K562 (cell line): Measurements from ENCODE around the gene NR5A1. TPM values are rescaled to one million over a fixed set of nuclear protein-coding genes. Genes with fewer than 3 reads are reported as not detected.

ENCODE experiments used
- BRF1 ChIP-seq: IDR thresholded peaks from 3 replicates; pipeline ENCODE4 v1.6.1; 2011; ENCODE audit warnings: borderline replicate concordance, mild to moderate bottlenecking; ENCODE audit not compliant: insufficient read length; ENCODE audit errors: extremely low read depth
- CBFA2T3 ChIP-seq: fragments of 450-650 bp; IDR thresholded peaks from 2 replicates; pipeline ENCODE4 v1.6.1; 2017
- CTBP1 ChIP-seq: fragments of 450-650 bp; IDR thresholded peaks from 2 replicates; pipeline ENCODE4 v1.6.1; 2016; ENCODE audit warnings: borderline replicate concordance
- CXXC5 ChIP-seq: fragments of 250-450 bp; sonication (Bioruptor Pico); IDR thresholded peaks from 2 replicates; pipeline ENCODE4 v1.8.0; 2022; ENCODE audit warnings: inconsistent platforms, mild to moderate bottlenecking, moderate library complexity
- ESRRA ChIP-seq: fragments of 450-650 bp; IDR thresholded peaks from 2 replicates; pipeline ENCODE4 v1.6.1; 2014; ENCODE audit warnings: low read depth, mild to moderate bottlenecking, moderate library complexity, borderline replicate concordance
- JUNB ChIP-seq: fragments of 450-650 bp; formaldehyde crosslinking; conservative IDR thresholded peaks from 2 replicates; pipeline ENCODE4 v1.4.0; 2020; ENCODE audit warnings: mild to moderate bottlenecking
- KAT7 ChIP-seq: sonication (generic); formaldehyde crosslinking; IDR thresholded peaks from 2 replicates; pipeline ENCODE4 v1.8.0; 2022; ENCODE audit warnings: missing genetic modification reagents, mild to moderate bottlenecking, borderline replicate concordance
- KDM4B ChIP-seq, 2 experiments: fragments of 450-650 bp in 1 of 2; sonication (generic) in 1 of 2; IDR thresholded peaks; 2 replicates each; pipeline ENCODE4 v1.6.1; 2016 to 2017; ENCODE audit warnings: borderline replicate concordance in 2 of 2, antibody characterized with exemption in 1 of 2, low read depth in 1 of 2, mild to moderate bottlenecking in 1 of 2
- LARP7 ChIP-seq: fragments of 450-650 bp; IDR thresholded peaks from 2 replicates; pipeline ENCODE4 v1.6.1; 2016
- RCOR1 ChIP-seq, 2 experiments: IDR thresholded peaks; 2 replicates each; pipeline ENCODE4 v1.6.1; 2012; ENCODE audit warnings: low read depth in 2 of 2, low read length in 2 of 2, borderline replicate concordance in 1 of 2, improper control_type of control experiment in 1 of 2
- U2AF1 ChIP-seq: fragments of 200-400 bp; formaldehyde crosslinking; optimal IDR thresholded peaks from 2 replicates; pipeline ENCODE3; 2017; ENCODE audit warnings: mild to moderate bottlenecking, low read depth, low read length, moderate library complexity
- ZNF175 ChIP-seq: fragments of 200-800 bp; sonication (Bioruptor generic); IDR thresholded peaks from 2 replicates; pipeline ENCODE4 v1.6.1; 2016; ENCODE audit warnings: low read depth, mild to moderate bottlenecking, missing genetic modification characterization, missing compliant biosample characterization
- ZSCAN32 ChIP-seq: fragments of 450-650 bp; formaldehyde crosslinking; IDR thresholded peaks from 2 replicates; pipeline ENCODE4 v1.4.0; 2020; ENCODE audit warnings: mild to moderate bottlenecking, moderate library complexity
- polyA plus RNA-seq, 8 experiments: library from polyadenylated mRNA; depleted of rRNA in 4 of 8; stranded (reverse) in 5 of 8; unstranded in 3 of 8; fragments of >200 nt; fragmentation: Nextera tagmentation in 2 of 8; fragmentation: Illumina TruSeq in 1 of 8; extraction: Ambion mirVana in 2 of 8; extraction: Trizol in 1 of 8; gene quantifications; 2 replicates each; pipeline versions ENCODE4 v1.2.1 to v1.2.3, GENCODE V29; 2011 to 2014; ENCODE audit warnings: inconsistent platforms in 1 of 8, missing spikeins in 1 of 8
- total RNA-seq, 7 experiments: library from RNA; depleted of rRNA in 6 of 7; stranded (reverse); fragments of >200 nt in 6 of 7; fragmentation: Illumina TruSeq in 2 of 7; extraction: Trizol in 2 of 7; gene quantifications; 2 replicates each; pipeline versions ENCODE4 v1.2.1 to v1.2.3, GENCODE V29; 2011 to 2021; ENCODE audit warnings: low replicate concordance in 1 of 7
- TF ChIP-seq, protein P1 (sequence below): fragments of 200-800 bp; sonication (Bioruptor generic); IDR thresholded peaks from 2 replicates; pipeline ENCODE4 v1.6.1; 2016; ENCODE audit warnings: missing genetic modification characterization, missing compliant biosample characterization
- TF ChIP-seq, protein P2 (sequence below): fragments of 450-650 bp; IDR thresholded peaks from 2 replicates; pipeline ENCODE4 v1.6.1; 2014; ENCODE audit warnings: low read depth, mild to moderate bottlenecking, moderate library complexity, borderline replicate concordance
- TF ChIP-seq, protein P3 (sequence below): sonication (generic); formaldehyde crosslinking; IDR thresholded peaks from 2 replicates; pipeline ENCODE4 v1.8.1; 2023; ENCODE audit warnings: mild to moderate bottlenecking, missing genetic modification reagents, moderate library complexity

Gene NR5A1
- total and polyA plus RNA-seq, 9 of the 15 experiments (the other 6 are each of a cell fraction or from before 2014, with no cell fraction given): 0.11 to 0.32 (median 0.20) TPM; not detected in 6

DNA sequence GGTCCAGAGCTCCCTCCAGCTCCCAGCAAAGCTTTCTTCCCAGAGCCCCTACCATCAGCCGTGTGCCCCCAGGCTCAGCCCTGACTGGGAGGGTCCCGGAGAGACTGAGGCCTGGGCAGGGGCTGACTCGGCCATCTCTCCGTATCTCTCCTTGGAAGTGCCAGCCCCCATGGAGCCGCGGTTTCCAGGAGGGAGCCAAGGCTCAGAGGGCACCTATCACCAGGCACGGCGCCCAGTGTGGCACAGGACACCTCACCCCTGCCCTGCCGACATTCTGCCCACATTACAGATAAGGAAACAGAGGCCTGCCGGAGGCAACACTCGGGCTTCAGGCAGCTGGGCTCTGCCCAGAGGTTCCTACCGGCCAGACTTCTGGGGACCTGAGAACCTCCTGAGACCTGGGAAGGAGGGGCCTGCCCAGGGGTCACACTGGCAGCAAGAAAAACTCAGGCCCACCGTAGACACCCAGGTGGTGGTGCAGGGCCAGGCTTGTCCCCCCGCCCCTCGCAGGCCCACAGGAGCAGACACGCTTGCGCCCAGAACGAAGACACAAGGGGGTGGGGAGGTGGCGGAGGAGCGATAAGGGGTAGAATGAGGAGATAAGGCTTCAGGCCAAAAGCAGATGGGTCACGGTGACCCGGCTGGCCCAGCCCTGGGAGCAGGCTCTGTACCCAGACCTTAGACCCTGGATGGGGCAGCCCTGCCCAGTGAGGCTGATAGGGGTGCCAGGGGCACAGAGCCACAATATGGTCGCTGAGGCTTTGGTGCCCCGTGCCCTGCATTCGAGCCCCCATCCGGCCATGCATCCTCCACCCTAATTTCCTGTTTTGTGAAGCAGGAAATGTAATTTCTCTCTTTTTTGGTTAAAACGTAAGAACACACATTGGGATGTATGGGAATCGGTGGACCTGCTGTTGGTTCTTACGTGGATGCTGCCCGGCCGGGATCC, 11.8 kb downstream of the NR5A1 start (continued):
- TF ChIP-seq, protein P1, sequence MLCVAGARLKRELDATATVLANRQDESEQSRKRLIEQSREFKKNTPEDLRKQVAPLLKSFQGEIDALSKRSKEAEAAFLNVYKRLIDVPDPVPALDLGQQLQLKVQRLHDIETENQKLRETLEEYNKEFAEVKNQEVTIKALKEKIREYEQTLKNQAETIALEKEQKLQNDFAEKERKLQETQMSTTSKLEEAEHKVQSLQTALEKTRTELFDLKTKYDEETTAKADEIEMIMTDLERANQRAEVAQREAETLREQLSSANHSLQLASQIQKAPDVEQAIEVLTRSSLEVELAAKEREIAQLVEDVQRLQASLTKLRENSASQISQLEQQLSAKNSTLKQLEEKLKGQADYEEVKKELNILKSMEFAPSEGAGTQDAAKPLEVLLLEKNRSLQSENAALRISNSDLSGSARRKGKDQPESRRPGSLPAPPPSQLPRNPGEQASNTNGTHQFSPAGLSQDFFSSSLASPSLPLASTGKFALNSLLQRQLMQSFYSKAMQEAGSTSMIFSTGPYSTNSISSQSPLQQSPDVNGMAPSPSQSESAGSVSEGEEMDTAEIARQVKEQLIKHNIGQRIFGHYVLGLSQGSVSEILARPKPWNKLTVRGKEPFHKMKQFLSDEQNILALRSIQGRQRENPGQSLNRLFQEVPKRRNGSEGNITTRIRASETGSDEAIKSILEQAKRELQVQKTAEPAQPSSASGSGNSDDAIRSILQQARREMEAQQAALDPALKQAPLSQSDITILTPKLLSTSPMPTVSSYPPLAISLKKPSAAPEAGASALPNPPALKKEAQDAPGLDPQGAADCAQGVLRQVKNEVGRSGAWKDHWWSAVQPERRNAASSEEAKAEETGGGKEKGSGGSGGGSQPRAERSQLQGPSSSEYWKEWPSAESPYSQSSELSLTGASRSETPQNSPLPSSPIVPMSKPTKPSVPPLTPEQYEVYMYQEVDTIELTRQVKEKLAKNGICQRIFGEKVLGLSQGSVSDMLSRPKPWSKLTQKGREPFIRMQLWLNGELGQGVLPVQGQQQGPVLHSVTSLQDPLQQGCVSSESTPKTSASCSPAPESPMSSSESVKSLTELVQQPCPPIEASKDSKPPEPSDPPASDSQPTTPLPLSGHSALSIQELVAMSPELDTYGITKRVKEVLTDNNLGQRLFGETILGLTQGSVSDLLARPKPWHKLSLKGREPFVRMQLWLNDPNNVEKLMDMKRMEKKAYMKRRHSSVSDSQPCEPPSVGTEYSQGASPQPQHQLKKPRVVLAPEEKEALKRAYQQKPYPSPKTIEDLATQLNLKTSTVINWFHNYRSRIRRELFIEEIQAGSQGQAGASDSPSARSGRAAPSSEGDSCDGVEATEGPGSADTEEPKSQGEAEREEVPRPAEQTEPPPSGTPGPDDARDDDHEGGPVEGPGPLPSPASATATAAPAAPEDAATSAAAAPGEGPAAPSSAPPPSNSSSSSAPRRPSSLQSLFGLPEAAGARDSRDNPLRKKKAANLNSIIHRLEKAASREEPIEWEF: no peak
- TF ChIP-seq, protein P2, sequence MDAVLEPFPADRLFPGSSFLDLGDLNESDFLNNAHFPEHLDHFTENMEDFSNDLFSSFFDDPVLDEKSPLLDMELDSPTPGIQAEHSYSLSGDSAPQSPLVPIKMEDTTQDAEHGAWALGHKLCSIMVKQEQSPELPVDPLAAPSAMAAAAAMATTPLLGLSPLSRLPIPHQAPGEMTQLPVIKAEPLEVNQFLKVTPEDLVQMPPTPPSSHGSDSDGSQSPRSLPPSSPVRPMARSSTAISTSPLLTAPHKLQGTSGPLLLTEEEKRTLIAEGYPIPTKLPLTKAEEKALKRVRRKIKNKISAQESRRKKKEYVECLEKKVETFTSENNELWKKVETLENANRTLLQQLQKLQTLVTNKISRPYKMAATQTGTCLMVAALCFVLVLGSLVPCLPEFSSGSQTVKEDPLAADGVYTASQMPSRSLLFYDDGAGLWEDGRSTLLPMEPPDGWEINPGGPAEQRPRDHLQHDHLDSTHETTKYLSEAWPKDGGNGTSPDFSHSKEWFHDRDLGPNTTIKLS: no peak
- TF ChIP-seq JUNB (CRISPR knock-in tag) (no peak), ESRRA (0 out of 2 replicates have a peak, but pooled peaks have one; percentile 20), KDM4B (IDR thresholded peaks at IDR 0.05; ENCODE audit: borderline replicate concordance in 2 of 2, low read depth in 1 of 2) (no peak), ZSCAN32 (CRISPR knock-in tag) (no peak), CXXC5 (CRISPR knock-in tag) (peak; percentile 60), CTBP1 (peak; percentile 53; the same call in 1 of the 2 replicates), U2AF1 (no peak), RCOR1 (IDR thresholded peaks at IDR 0.05; ENCODE audit: borderline replicate concordance in 1 of 2, low read depth in 2 of 2, low read length in 2 of 2) (0 out of 4 replicates have a peak, but pooled peaks of 1 of the 2 experiments have one; percentile 25), CBFA2T3 (peak; percentile 55), KAT7 (no peak), LARP7 (no peak), BRF1 (no peak), ZNF175 (CRISPR knock-in tag) (no peak)
- TF ChIP-seq, protein P3, sequence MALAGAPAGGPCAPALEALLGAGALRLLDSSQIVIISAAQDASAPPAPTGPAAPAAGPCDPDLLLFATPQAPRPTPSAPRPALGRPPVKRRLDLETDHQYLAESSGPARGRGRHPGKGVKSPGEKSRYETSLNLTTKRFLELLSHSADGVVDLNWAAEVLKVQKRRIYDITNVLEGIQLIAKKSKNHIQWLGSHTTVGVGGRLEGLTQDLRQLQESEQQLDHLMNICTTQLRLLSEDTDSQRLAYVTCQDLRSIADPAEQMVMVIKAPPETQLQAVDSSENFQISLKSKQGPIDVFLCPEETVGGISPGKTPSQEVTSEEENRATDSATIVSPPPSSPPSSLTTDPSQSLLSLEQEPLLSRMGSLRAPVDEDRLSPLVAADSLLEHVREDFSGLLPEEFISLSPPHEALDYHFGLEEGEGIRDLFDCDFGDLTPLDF (CRISPR knock-in tag): no peak
